GM12865 (cell line): ENCODE measurements around the gene FAM163A.

Source experiments
- DNase-seq: peaks from one replicate; pipeline ENCODE4 v3.0.0; 2010; ENCODE audit warnings: low read depth
- H3K4me3 ChIP-seq: 2 replicates; pipeline ENCODE4 v1.5.1; 2011; ENCODE audit warnings: mild to moderate bottlenecking, low read depth, low read length, control low read depth
- TF ChIP-seq, protein P1 (sequence below): IDR thresholded peaks from 2 replicates; pipeline ENCODE4 v1.5.1; 2011; ENCODE audit warnings: low read length, control low read depth, low read depth, inconsistent platforms; ENCODE audit not compliant: insufficient read depth; ENCODE audit errors: missing control alignments

FAM163A gene

DNA sequence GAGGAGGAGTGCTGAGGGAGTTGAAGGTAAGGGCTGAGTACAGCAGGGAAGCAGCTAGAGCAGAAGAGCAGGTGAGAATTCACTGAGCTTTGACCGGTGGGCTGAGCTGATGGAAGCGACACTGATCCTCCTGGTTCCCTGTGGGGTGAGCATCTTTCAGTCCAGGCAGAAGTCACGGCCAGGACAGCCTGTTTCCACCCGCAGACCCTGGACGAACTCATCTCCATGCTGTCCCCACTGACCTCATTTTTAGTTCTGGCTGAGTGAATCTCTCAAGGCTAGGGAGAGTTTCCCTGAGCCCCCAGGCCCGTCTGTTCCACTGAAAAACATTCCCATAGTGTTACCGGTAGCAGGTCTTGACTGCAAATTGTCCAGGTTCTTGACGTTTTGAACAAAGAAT is 31.5 kb downstream of the FAM163A start:
- TF ChIP-seq, protein P1, sequence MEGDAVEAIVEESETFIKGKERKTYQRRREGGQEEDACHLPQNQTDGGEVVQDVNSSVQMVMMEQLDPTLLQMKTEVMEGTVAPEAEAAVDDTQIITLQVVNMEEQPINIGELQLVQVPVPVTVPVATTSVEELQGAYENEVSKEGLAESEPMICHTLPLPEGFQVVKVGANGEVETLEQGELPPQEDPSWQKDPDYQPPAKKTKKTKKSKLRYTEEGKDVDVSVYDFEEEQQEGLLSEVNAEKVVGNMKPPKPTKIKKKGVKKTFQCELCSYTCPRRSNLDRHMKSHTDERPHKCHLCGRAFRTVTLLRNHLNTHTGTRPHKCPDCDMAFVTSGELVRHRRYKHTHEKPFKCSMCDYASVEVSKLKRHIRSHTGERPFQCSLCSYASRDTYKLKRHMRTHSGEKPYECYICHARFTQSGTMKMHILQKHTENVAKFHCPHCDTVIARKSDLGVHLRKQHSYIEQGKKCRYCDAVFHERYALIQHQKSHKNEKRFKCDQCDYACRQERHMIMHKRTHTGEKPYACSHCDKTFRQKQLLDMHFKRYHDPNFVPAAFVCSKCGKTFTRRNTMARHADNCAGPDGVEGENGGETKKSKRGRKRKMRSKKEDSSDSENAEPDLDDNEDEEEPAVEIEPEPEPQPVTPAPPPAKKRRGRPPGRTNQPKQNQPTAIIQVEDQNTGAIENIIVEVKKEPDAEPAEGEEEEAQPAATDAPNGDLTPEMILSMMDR, result no peak
- no peak overlapping the region for H3K4me3 ChIP-seq
- no peak for DNase-seq

DNA sequence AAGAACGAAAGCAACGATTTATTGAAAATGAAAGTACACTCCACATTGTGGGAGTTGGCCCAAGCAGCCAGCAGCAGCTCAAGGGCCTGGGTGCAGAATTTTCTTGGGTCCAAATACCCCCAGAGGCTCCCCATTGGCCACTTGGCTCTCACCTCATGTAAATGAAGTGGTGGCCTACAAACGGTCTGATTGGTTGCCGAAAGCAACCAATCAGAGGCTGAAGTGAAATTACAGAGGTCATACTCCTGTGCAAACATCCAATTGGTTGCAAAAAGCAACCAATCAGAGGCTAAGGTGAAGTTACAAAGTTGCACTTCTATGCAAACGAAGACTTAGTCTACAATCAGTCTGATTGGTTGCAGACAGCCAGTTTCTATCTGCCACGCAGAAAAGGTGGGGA is 31.9 kb downstream of the FAM163A start:
- no peak for DNase-seq
- no peak overlapping the region for H3K4me3 ChIP-seq
- TF ChIP-seq, protein P1, result no peak

DNA sequence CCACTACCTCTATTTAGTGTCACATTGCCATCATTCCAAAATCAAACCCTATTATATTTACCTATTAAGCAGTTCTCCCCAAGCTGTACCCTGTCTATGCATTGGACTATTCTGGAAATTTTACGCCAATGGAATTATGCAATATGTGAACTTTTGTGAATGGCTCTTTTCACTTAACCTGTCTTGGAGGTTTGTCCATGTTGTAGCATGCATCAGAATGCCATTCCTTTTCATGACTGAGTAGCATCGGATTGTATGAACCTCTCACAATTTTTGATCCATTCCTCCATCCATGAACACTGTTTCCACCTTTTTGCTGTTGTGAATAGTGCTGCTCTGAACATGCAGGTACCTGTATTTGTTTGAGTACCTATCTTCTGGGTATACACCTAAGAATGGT is 33.7 kb downstream of the FAM163A start:
- no peak overlapping the region for H3K4me3 ChIP-seq
- TF ChIP-seq, protein P1, result no peak
- DNase-seq, result no peak

GRCh38 chr1:179777731-179778130 is 34.6 kb downstream of the FAM163A start:
- no peak overlapping the region for H3K4me3 ChIP-seq
- TF ChIP-seq, protein P1, result no peak
- DNase-seq, result no peak

GRCh38 chr1:179779645-179780272 is 36.7 kb downstream of the FAM163A start:
- H3K4me3 ChIP-seq, result no peak overlapping the region
- DNase-seq, result no peak
- TF ChIP-seq, protein P1, result no peak

DNA sequence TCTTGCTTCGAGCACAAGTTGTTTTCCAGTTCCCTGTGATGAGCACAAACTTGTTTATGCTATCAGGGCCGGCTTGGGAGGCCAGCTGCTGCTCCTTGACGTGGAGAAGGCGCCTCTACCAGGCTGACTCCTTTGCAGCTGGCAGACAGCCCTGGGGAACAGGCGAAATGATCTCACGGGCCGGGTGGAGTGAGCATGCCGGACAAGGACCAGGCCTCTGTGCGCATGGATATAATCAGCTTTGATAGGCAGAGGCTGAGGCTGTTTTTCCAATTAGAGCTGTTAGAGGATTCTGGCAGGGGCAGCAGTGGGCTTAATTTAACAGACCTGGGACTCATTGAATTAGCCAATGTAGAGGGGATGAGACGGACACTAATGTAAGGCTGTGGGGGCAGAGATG is 38.9 kb downstream of the FAM163A start:
- no peak overlapping the region for H3K4me3 ChIP-seq
- DNase-seq, result no peak
- TF ChIP-seq, protein P1, result no peak

DNA sequence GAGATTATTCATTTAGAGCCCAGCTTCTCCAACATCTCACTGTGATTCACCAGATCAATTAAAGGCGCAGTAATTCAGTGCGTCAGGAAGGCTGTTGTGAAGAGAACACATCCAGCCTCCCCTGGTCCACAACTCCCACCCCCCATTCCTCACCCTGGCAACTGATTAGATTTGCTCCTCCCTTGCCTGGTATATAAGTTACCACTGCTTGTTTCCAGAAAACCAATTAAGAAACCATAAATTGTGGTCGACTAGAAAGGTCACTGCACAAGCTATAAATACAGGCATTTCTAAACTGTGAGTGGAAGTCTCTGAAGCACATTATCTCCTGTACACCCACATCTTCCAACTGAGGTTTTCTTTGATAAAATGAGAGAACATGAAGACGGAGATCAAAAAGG is 41.9 kb downstream of the FAM163A start:
- DNase-seq, result no peak
- H3K4me3 ChIP-seq, result no peak overlapping the region
- TF ChIP-seq, protein P1, result no peak
